GM19099 (cell line): ENCODE data around the gene CNTN5.

ENCODE experiments used
- POLR2A ChIP-seq: IDR thresholded peaks from 3 replicates; pipeline ENCODE4 v1.6.1; 2011; ENCODE audit warnings: low read depth; ENCODE audit not compliant: insufficient read length; ENCODE audit errors: extremely low read depth

CNTN5 gene

DNA sequence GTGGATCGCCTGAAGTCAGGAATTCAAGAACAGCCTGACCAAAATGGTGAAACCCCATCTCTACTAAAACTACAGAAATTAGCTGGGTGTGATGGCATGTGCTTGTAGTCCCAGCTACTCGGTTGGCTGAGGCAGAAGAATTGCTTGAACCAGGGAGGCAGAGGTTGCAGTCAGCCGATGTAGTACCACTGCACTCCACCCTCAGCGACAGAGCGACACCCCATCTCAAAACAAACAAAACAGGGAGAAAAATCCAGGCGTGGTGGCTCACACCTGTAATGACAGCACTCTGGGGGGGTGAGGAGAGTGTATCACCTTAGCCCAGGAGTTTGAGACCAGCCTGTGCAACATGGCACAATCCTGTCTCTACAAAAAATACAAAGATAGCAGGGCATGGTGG, 864.0 kb downstream of the CNTN5 start:
- TF ChIP-seq POLR2A: no peak

- no peak for TF ChIP-seq POLR2A
Observed at GRCh38 chr11:99887481-99887880, 866.7 kb downstream of the CNTN5 start.

GRCh38 chr11:99893811-99894210, 873.1 kb downstream of the CNTN5 start:
- TF ChIP-seq POLR2A: no peak

GRCh38 chr11:99901175-99901574, 880.4 kb downstream of the CNTN5 start:
- TF ChIP-seq POLR2A: no peak

DNA sequence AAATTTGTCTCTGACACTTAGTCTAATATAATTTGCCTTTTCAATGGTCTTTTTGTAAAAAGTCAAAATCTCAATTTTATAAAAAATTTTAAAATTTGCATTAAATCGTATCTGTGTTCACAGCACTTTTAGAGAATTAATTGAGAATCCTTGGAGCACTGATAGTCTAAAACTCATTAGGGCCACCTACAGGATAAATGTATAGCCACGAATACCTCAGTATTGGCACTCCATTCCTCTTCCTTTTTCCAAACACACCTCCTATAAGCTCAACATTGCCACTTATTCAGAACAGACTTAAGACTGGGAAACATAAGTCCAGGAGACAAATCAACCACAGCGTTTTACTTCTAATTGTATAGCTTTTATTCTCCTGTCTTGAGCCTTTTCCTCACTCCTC, 890.4 kb downstream of the CNTN5 start:
- TF ChIP-seq POLR2A: no peak

DNA sequence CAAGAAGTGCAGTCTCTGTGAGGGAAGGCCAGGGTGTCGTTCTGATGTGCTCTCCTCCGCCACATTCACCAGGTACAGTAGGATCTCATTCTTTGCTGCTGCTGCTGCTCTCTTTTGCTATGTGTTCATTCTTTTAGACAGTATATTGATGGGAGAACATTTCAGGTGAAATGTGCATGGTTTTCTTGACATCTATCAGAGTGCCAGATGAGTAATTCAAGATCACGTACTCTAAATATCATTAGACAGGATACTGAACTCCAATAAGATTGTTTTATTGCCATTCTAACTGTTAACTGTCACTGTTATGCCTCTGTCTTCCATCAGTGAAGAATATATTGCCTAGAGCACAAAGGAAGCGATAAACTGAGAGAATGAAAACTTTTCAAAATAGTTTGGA, 895.3 kb downstream of the CNTN5 start:
- TF ChIP-seq POLR2A: no peak

DNA sequence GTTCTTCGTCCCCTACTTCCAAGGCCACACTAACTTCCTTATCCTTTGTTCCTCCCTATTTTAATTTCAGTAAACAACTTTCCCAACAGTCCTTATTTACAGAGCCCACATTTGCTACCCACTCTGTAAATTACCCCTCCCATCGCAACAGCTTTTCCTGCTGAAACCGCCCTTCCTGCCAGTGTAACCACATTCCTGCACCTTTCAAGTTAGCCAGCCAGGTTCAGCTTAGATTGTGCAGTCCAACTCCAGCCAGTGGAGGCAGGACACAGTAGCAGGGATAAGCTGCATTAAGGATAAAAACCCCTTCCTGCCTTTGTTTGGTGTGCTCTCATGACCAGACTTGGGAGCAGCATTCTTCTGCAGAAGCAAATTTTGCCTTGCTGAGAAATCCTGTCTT, 898.0 kb downstream of the CNTN5 start:
- TF ChIP-seq POLR2A: no peak

GRCh38 chr11:99920956-99921355, 900.2 kb downstream of the CNTN5 start:
- no peak for TF ChIP-seq POLR2A

DNA sequence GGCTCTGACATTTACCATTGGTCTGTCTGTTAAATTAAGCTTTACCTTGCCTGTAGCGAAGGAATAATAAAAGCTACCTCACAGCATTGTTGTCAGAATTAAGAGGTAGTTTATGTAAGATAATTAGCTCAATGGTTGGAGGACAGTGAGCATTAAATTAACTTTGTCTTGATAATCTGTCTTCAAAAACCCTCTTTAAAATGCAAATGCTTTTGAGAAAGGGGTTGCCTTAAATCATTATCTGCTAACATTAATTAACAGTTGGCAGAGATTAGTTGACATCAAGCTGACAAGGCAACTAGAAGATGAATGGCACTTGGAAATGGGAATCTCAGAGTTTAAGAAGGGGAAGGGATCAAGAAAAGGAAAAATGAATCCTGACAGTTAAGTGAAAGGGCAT, 905.2 kb downstream of the CNTN5 start:
- TF ChIP-seq POLR2A: no peak

DNA sequence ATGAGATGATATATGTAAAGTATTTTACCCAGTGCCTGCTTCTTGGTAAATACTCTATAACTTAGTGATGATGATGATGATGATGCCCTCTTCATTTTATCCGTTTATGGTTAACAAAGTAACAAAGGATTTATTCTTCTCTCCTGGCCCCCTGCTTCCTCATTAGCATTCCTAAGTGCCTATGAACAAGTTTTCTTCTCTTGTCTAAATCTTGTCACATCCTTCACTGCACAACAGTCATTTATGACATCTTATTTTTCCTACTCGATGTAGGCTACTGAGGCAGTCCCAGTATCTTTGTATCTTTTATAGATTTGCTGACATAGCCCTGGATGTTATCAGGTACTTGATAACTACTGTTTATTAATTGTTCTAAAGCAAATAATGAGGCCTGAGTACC, 911.9 kb downstream of the CNTN5 start:
- TF ChIP-seq POLR2A: no peak

GRCh38 chr11:99934008-99934407, 913.3 kb downstream of the CNTN5 start:
- no peak for TF ChIP-seq POLR2A

- TF ChIP-seq POLR2A: no peak
Observed at GRCh38 chr11:99937330-99937729, 916.6 kb downstream of the CNTN5 start.

GRCh38 chr11:99952816-99953215, 932.1 kb downstream of the CNTN5 start:
- no peak for TF ChIP-seq POLR2A

DNA sequence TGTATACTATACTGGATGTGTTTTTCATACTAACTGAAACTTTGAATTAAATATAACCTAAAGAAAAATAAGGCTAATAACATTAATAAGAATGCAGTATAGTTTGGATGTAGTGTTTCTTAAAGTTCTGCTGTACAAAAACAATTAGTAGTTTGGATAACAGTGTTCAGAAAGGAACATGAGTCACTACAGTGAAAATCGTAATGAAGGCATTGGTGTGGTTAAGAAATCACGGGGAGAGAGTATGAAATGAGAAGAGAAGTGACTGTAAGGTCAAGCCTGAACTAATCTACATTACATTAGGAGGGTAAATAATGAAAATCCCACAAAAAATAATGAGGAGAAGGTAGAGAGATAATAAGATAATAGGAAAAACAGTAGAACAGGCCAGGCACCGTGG, 939.8 kb downstream of the CNTN5 start:
- no peak for TF ChIP-seq POLR2A

DNA sequence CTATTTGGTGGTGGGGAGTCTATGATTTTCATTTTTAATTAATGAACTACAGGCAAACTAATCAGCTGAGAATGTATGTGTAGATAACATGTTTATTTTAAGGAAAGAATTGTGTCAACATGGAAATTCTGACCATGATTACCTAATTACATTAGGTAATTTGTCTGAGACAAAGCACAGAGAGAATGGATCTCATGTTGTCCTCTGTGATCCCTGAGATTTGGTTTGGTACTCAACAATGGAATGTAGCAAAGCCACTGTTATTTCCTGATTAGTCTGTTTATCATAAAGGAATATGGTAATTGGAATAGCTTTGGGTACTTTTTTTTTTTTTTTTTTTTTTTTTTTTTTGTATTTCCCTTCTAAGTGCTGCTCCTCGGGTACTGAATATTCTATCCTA, 947.6 kb downstream of the CNTN5 start:
- no peak for TF ChIP-seq POLR2A

DNA sequence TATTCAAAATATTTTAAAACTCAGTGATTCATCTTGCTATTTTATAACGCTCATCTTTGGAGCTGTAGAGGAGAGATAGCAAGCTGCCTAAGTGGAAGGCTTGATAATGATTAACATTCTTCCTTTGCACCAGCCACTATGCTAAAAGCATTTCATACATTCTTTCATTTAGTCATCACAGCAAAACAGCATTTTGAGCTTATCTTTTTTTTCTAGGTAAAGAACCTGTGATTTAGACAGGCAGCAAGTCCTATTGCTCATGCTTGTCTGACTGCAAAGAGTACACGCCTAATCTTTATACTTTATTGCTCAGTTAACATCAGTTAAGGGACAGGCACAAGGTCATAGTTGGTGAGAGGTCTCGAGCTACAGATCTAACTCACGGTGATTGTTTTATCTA, 953.2 kb downstream of the CNTN5 start:
- TF ChIP-seq POLR2A: no peak

- no peak for TF ChIP-seq POLR2A
Observed at GRCh38 chr11:99979042-99979441, 958.3 kb downstream of the CNTN5 start.
